Stimulated activated CD8-positive, alpha-beta memory T cell treated with anti-CD3 and anti-CD28 coated beads, Interleukin-15, amount 100 ng/mL, for 48 hours (primary cell): Measurements from ENCODE around the gene CACNG5.

ENCODE experiments used
- DNase-seq, 2 donors: peaks; one replicate each; pipeline ENCODE4 v3.0.0-alpha.2; 2020; ENCODE audit warnings: low read depth in 2 of 2

The CACNG5 gene

GRCh38 chr17:66834919-66835454 lies at the start of gene CACNG5:
Gene CACNG5, plus strand, starts transcription at chr17:66835117. Its CDS starts 42,216 bp downstream, at chr17:66877333.
- no peak for DNase-seq

GRCh38 chr17:66786107-66786506 lies 48.8 kb upstream of the CACNG5 start:
- no peak for DNase-seq

- no peak for DNase-seq
These were observed 47.0 kb upstream of the CACNG5 start for GRCh38 chr17:66787914-66788313.

GRCh38 chr17:66789093-66789492 lies 45.8 kb upstream of the CACNG5 start:
- DNase-seq = no peak

GRCh38 chr17:66789961-66790437 lies 44.9 kb upstream of the CACNG5 start:
- DNase-seq = no peak

- DNase-seq = no peak
These were observed 44.3 kb upstream of the CACNG5 start for GRCh38 chr17:66790501-66791061.

- DNase-seq = no peak
These were observed 43.6 kb upstream of the CACNG5 start for GRCh38 chr17:66791347-66791746.

GRCh38 chr17:66793814-66794213 lies 41.1 kb upstream of the CACNG5 start:
- no peak for DNase-seq

- no peak for DNase-seq
These were observed 39.4 kb upstream of the CACNG5 start for GRCh38 chr17:66795486-66795885.

- DNase-seq = no peak
These were observed 34.9 kb upstream of the CACNG5 start for GRCh38 chr17:66799849-66800537.

- no peak for DNase-seq
These were observed 31.4 kb upstream of the CACNG5 start for GRCh38 chr17:66803474-66803951.

GRCh38 chr17:66805567-66805966 lies 29.4 kb upstream of the CACNG5 start:
- no peak for DNase-seq

GRCh38 chr17:66807182-66807581 lies 27.7 kb upstream of the CACNG5 start:
- no peak for DNase-seq

GRCh38 chr17:66809408-66809807 lies 25.5 kb upstream of the CACNG5 start:
- no peak for DNase-seq

GRCh38 chr17:66810951-66811682 lies 23.8 kb upstream of the CACNG5 start:
- DNase-seq = no peak

GRCh38 chr17:66811683-66812054 lies 23.2 kb upstream of the CACNG5 start:
- no peak for DNase-seq

GRCh38 chr17:66812571-66812970 lies 22.3 kb upstream of the CACNG5 start:
- no peak for DNase-seq

- no peak for DNase-seq
These were observed 21.6 kb upstream of the CACNG5 start for GRCh38 chr17:66813296-66813695.

- no peak for DNase-seq
These were observed 20.9 kb upstream of the CACNG5 start for GRCh38 chr17:66814026-66814425.

- DNase-seq = no peak
These were observed 20.3 kb upstream of the CACNG5 start for GRCh38 chr17:66814570-66814969.

- no peak for DNase-seq
These were observed 17.2 kb upstream of the CACNG5 start for GRCh38 chr17:66817750-66818149.

- no peak for DNase-seq
These were observed 15.5 kb upstream of the CACNG5 start for GRCh38 chr17:66819466-66819865.

- no peak for DNase-seq
These were observed 12.9 kb upstream of the CACNG5 start for GRCh38 chr17:66822009-66822408.
